Iris pigment epithelial cell (primary cell): ENCODE data around the gene PRR23A.

Source experiments
- DNase-seq: peaks from one replicate; pipeline ENCODE4 v3.0.0-alpha.2; 2011; ENCODE audit warnings: low read depth

Gene PRR23A

GRCh38 chr3:138972941-138973340 is 33.1 kb downstream of the PRR23A start:
- no peak for DNase-seq

GRCh38 chr3:138971766-138972320 is 34.2 kb downstream of the PRR23A start:
- no peak for DNase-seq

GRCh38 chr3:138964923-138965322 is 41.1 kb downstream of the PRR23A start:
- DNase-seq = no peak

GRCh38 chr3:138964264-138964663 is 41.8 kb downstream of the PRR23A start:
- no peak for DNase-seq

GRCh38 chr3:138962854-138963560 is 43.1 kb downstream of the PRR23A start:
- no peak for DNase-seq

GRCh38 chr3:138960417-138960852 is 45.6 kb downstream of the PRR23A start:
- no peak for DNase-seq
